IMR-90 (cell line): ENCODE measurements around the gene CACNB2. TPM values are rescaled to one million over a fixed set of nuclear protein-coding genes. Genes with fewer than 3 reads are reported as not detected.

Source experiments
- ATAC-seq: fragments of 200-7000 bp; cut with Tn5 transposase; 2 replicates; pipeline ENCODE4 v1.9.1; 2020; ENCODE audit warnings: low read depth, mild to moderate bottlenecking, moderate library complexity
- BruUV-seq: library from RNA; stranded (reverse); fragments of 400-500 nt; replicated peaks from 2 replicates; lab custom pipeline; 2021; lab: Mats Ljungman, UMichigan
- CTCF ChIA-PET: fragments of 300-600 bp; formaldehyde crosslinking; extraction: SDS; loops from one replicate; lab custom pipeline; 2021; ENCODE audit warnings: antibody characterized with exemption; lab: Yijun Ruan, JAX
- POLR2A ChIA-PET: fragments of 300-600 bp; sonication (Branson Sonifier 250); formaldehyde crosslinking; loops from one replicate; lab custom pipeline; 2022; ENCODE audit warnings: antibody characterized with exemption; ENCODE audit not compliant: unreplicated experiment; lab: Charles Lee
- DNase-seq: peaks from one replicate; pipeline ENCODE4 v3.0.0; 2013
- H2AFZ ChIP-seq: replicated peaks from 2 replicates; pipeline ENCODE3; 2013; ENCODE audit warnings: low read length, mild to moderate bottlenecking; ENCODE audit not compliant: poor library complexity
- H2AK5ac ChIP-seq: 2 replicates; pipeline ENCODE4 v1.6.1; 2013; ENCODE audit warnings: low read depth, low read length, inconsistent platforms
- H2AK9ac ChIP-seq: replicated peaks from 2 replicates; pipeline ENCODE3; 2013; ENCODE audit warnings: mild to moderate bottlenecking, low read depth, low read length, moderate library complexity; ENCODE audit not compliant: poor library complexity
- H2BK120ac ChIP-seq: 2 replicates; pipeline ENCODE4 v1.6.1; 2013; ENCODE audit warnings: low read depth, low read length, inconsistent platforms
- H2BK15ac ChIP-seq: 3 replicates; pipeline ENCODE4 v1.6.1; 2013; ENCODE audit warnings: low read depth, low read length, inconsistent platforms
- H2BK20ac ChIP-seq: 2 replicates; pipeline ENCODE4 v1.6.1; 2013; ENCODE audit warnings: low read depth, mild to moderate bottlenecking, inconsistent platforms, low read length, moderate library complexity
- H2BK5ac ChIP-seq: 2 replicates; pipeline ENCODE4 v1.6.1; 2013; ENCODE audit warnings: mild to moderate bottlenecking, low read depth, low read length, inconsistent platforms; ENCODE audit not compliant: poor library complexity, severe bottlenecking
- H3K14ac ChIP-seq: replicated peaks from 2 replicates; pipeline ENCODE4 v1.6.1; 2013; ENCODE audit warnings: low read depth, low read length, inconsistent platforms
- H3K18ac ChIP-seq: 2 replicates; pipeline ENCODE4 v1.6.1; 2013; ENCODE audit warnings: low read depth, low read length, control low read depth
- H3K23ac ChIP-seq: 2 replicates; pipeline ENCODE4 v1.6.1; 2013; ENCODE audit warnings: low read depth, low read length, inconsistent platforms
- H3K27ac ChIP-seq: 2 replicates; pipeline ENCODE4 v1.5.1; 2013; ENCODE audit warnings: mild to moderate bottlenecking, control low read depth, low read length; ENCODE audit not compliant: insufficient read depth
- H3K27me3 ChIP-seq: 2 replicates; pipeline ENCODE4 v1.6.1; 2013; ENCODE audit warnings: low read length; ENCODE audit not compliant: control insufficient read depth, insufficient read depth
- H3K36me3 ChIP-seq: 2 replicates; pipeline ENCODE4 v1.6.1; 2013; ENCODE audit warnings: low read length, mixed read lengths; ENCODE audit not compliant: control insufficient read depth, insufficient read depth
- H3K4ac ChIP-seq: 2 replicates; pipeline ENCODE4 v1.6.1; 2013; ENCODE audit warnings: low read depth, low read length, inconsistent platforms
- H3K4me1 ChIP-seq: 2 replicates; pipeline ENCODE4 v1.6.1; 2013; ENCODE audit warnings: low read length, mixed read lengths; ENCODE audit not compliant: control insufficient read depth, insufficient read depth
- H3K4me2 ChIP-seq: 2 replicates; pipeline ENCODE4 v1.6.1; 2013; ENCODE audit warnings: low read depth, mild to moderate bottlenecking, control low read depth, low read length, moderate library complexity
- H3K4me3 ChIP-seq: 2 replicates; pipeline ENCODE4 v1.5.1; 2013; ENCODE audit warnings: low read depth, mild to moderate bottlenecking, control low read depth, low read length, moderate library complexity; ENCODE audit not compliant: insufficient read depth
- H3K56ac ChIP-seq: 2 replicates; pipeline ENCODE4 v1.6.1; 2013; ENCODE audit warnings: low read length, inconsistent platforms; ENCODE audit not compliant: insufficient read depth; ENCODE audit errors: extremely low read depth
- H3K79me1 ChIP-seq, 2 experiments: 2 replicates each; pipeline ENCODE4 v1.6.1; 2013; ENCODE audit warnings: low read length in 2 of 2, inconsistent platforms in 1 of 2, low read depth in 1 of 2
- H3K9ac ChIP-seq: 2 replicates; pipeline ENCODE4 v1.6.1; 2013; ENCODE audit warnings: low read depth, low read length, control low read depth
- H3K9me1 ChIP-seq: 2 replicates; pipeline ENCODE4 v1.6.1; 2013; ENCODE audit warnings: low read length, inconsistent platforms; ENCODE audit not compliant: insufficient read depth
- H3K9me3 ChIP-seq: 2 replicates; pipeline ENCODE4 v1.6.1; 2013; ENCODE audit warnings: low read length; ENCODE audit not compliant: control insufficient read depth, insufficient read depth
- H4K20me1 ChIP-seq: 2 replicates; pipeline ENCODE4 v1.6.1; 2013; ENCODE audit warnings: low read length, inconsistent platforms; ENCODE audit not compliant: insufficient read depth
- H4K5ac ChIP-seq: 2 replicates; pipeline ENCODE4 v1.6.1; 2013; ENCODE audit warnings: mild to moderate bottlenecking, low read depth, low read length, control low read depth
- H4K8ac ChIP-seq, 2 experiments: 2 replicates each; pipeline ENCODE4 v1.6.1; 2013; ENCODE audit warnings: low read depth in 2 of 2, low read length in 2 of 2, control low read depth in 1 of 2, inconsistent platforms in 1 of 2
- H4K91ac ChIP-seq: 2 replicates; pipeline ENCODE4 v1.6.1; 2013; ENCODE audit warnings: low read depth, low read length, inconsistent platforms; ENCODE audit not compliant: insufficient read depth
- BHLHE40 ChIP-seq: fragments of 150-350 bp; IDR thresholded peaks from 2 replicates; pipeline ENCODE4 v1.6.1; 2016; ENCODE audit warnings: mild to moderate bottlenecking, low read depth, low read length
- CEBPB ChIP-seq: IDR thresholded peaks from 2 replicates; pipeline ENCODE4 v1.6.1; 2012; ENCODE audit warnings: low read depth, low read length, improper control_type of control experiment
- CHD1 ChIP-seq: IDR thresholded peaks from 2 replicates; pipeline ENCODE4 v1.6.1; 2012; ENCODE audit warnings: low read depth, low read length, improper control_type of control experiment
- CTCF ChIP-seq: conservative IDR thresholded peaks from 2 replicates; pipeline ENCODE4 v1.5.1; 2012; ENCODE audit warnings: mild to moderate bottlenecking, low read depth, low read length, improper control_type of control experiment
- ELK1 ChIP-seq: fragments of 150-350 bp; IDR thresholded peaks from 2 replicates; pipeline ENCODE4 v1.6.1; 2016; ENCODE audit warnings: low read depth, mild to moderate bottlenecking, low read length, moderate library complexity, borderline replicate concordance
- FOS ChIP-seq: fragments of 150-350 bp; IDR thresholded peaks from 2 replicates; pipeline ENCODE4 v1.6.1; 2016; ENCODE audit warnings: low read depth, low read length
- MAFK ChIP-seq: IDR thresholded peaks from 2 replicates; pipeline ENCODE4 v1.6.1; 2012; ENCODE audit warnings: low read depth, low read length, improper control_type of control experiment
- MXI1 ChIP-seq: IDR thresholded peaks from 2 replicates; pipeline ENCODE4 v1.6.1; 2012; ENCODE audit warnings: low read depth, mild to moderate bottlenecking, low read length, moderate library complexity, borderline replicate concordance
- NFE2L2 ChIP-seq: fragments of 150-350 bp; IDR thresholded peaks from 2 replicates; pipeline ENCODE4 v1.6.1; 2016; ENCODE audit warnings: low read depth, mild to moderate bottlenecking, low read length
- POLR2A ChIP-seq: IDR thresholded peaks from 2 replicates; pipeline ENCODE4 v1.6.1; 2012; ENCODE audit warnings: mild to moderate bottlenecking, low read depth, low read length
- RAD21 ChIP-seq: IDR thresholded peaks from 2 replicates; pipeline ENCODE4 v1.6.1; 2012; ENCODE audit warnings: low read length, improper control_type of control experiment
- RCOR1 ChIP-seq: IDR thresholded peaks from 2 replicates; pipeline ENCODE4 v1.6.1; 2012; ENCODE audit warnings: mild to moderate bottlenecking, low read length, improper control_type of control experiment; ENCODE audit not compliant: insufficient replicate concordance
- RFX5 ChIP-seq: IDR thresholded peaks from 2 replicates; pipeline ENCODE4 v1.8.0; 2012; ENCODE audit warnings: low read depth, mild to moderate bottlenecking, low read length, moderate library complexity
- SMC3 ChIP-seq: fragments of 150-350 bp; IDR thresholded peaks from 2 replicates; pipeline ENCODE4 v1.6.1; 2016; ENCODE audit warnings: low read depth, mild to moderate bottlenecking, antibody characterized with exemption, low read length, moderate library complexity
- WGBS, 2 experiments: methylation state at CpG; one replicate each; pipeline versions ENCODE4 v1.1.5 to v1.1.7; 2013; ENCODE audit warnings: missing lambda C conversion rate in 2 of 2; ENCODE audit not compliant: insufficient read length in 1 of 2; ENCODE audit errors: extremely low coverage in 2 of 2; 5-methylcytosine and 5-hydroxymethylcytosine counted together
- dilution Hi-C: fragments of 300-500 bp; cut with HindIII; formaldehyde crosslinking; loops from one replicate; pipeline ENCODE4 v1.14.3; 2018; ENCODE audit warnings: low sequenced_read_pairs; ENCODE audit not compliant: unreplicated experiment
- in situ Hi-C: fragments of 300-500 bp; cut with MboI; formaldehyde crosslinking; loops from 3 replicates; pipeline ENCODE4 v1.14.3; 2019; ENCODE audit warnings: low sequenced_read_pairs, inconsistent platforms, mixed read lengths
- intact Hi-C: fragments of 100-400 bp; cut with micrococcal nuclease; formaldehyde crosslinking; loops from 2 replicates; pipeline ENCODE4 v1.10.0; 2022
- polyA plus RNA-seq, 3 experiments: library from polyadenylated mRNA; depleted of rRNA; stranded (reverse); fragments of >200 nt; gene quantifications; 2 replicates each; pipeline ENCODE4 v1.2.3, GENCODE V29; 2012; ENCODE audit warnings: low replicate concordance in 1 of 3
- total RNA-seq: library from RNA; depleted of rRNA; stranded (reverse); fragments of >200 nt; gene quantifications from 2 replicates; pipeline ENCODE4 v1.2.3, GENCODE V29; 2012

Gene CACNB2
- total and polyA plus RNA-seq, 2 of the 4 experiments (the other 2 are of a cell fraction), result 0.36 TPM

GRCh38 chr10:18352175-18352574 lies 212.0 kb downstream of the CACNB2 start:
- H3K4ac ChIP-seq, result no peak overlapping the region
- intact Hi-C loops (no loop called here), in situ Hi-C loops (no loop called here), dilution Hi-C loops (no loop called here)
- no peak overlapping the region for H2BK20ac ChIP-seq
- H4K20me1 ChIP-seq, result no peaks in the 10 kb centered on the region
- H3K4me1 ChIP-seq, result no peaks in the 10 kb centered on the region
- no peak overlapping the region for H3K9ac ChIP-seq
- H2BK120ac ChIP-seq, result no peak overlapping the region
- H2AK9ac ChIP-seq, result no peak overlapping the region
- no peaks in the 10 kb centered on the region for H3K27me3 ChIP-seq
- no peak overlapping the region for H3K14ac ChIP-seq
- H4K5ac ChIP-seq, result no peak overlapping the region
- H3K4me2 ChIP-seq, result no peak overlapping the region
- ATAC-seq (no peak), DNase-seq (no peak)
- no peak overlapping the region for H2AK5ac ChIP-seq
- no peaks in the 10 kb centered on the region for H3K9me1 ChIP-seq
- H3K36me3 ChIP-seq, result no peaks in the 10 kb centered on the region
- H3K56ac ChIP-seq, result no peak overlapping the region
- no peak overlapping the region for H3K23ac ChIP-seq
- no peak overlapping the region for H3K4me3 ChIP-seq
- no peaks in the 10 kb centered on the region for H3K9me3 ChIP-seq
- H3K79me1 ChIP-seq, result no peaks in the 10 kb centered on the region
- WGBS, 2 experiments, result no CpG with 5 or more reads among the region's 3 CpGs
- no peak overlapping the region for H3K18ac ChIP-seq
- H4K8ac ChIP-seq, result no peak overlapping the region
- no peak overlapping the region for H2BK5ac ChIP-seq
- no peak overlapping the region for H3K27ac ChIP-seq
- TF ChIP-seq POLR2A, result no peak
- TF ChIP-seq CTCF, result no peak
- no peak for TF ChIP-seq RAD21
- no peak for TF ChIP-seq BHLHE40
- TF ChIP-seq FOS, result no peak
- TF ChIP-seq MXI1, result no peak
- TF ChIP-seq CHD1, result no peak
- TF ChIP-seq RFX5, result no peak
- TF ChIP-seq CEBPB, result no peak
- no peak for TF ChIP-seq SMC3
- TF ChIP-seq MAFK, result no peak
- TF ChIP-seq ELK1, result no peak
- no peak for TF ChIP-seq RCOR1
- no peak for TF ChIP-seq NFE2L2
- H2AFZ ChIP-seq, result no peak overlapping the region
- POLR2A ChIA-PET, result no interaction called here
- H4K91ac ChIP-seq, result no peak overlapping the region
- no TSS peak for BruUV-seq
- H2BK15ac ChIP-seq, result no peak overlapping the region
- CTCF ChIA-PET, result no interaction called here
